ENCODE measurements around the gene HNRNPA2B1.

The HNRNPA2B1 gene

GRCh38 chr7:26200444-26201246 lies at the start of gene HNRNPA2B1:
TSS of gene HNRNPA2B1 (minus strand) at chr7:26200746. CDS start at chr7:26200577, 169 bp downstream.
- peak; percentile 96 for DNase-seq

- no peak for DNase-seq
These were observed 49.7 kb upstream of the HNRNPA2B1 start for GRCh38 chr7:26250239-26250638.

- DNase-seq = no peak
These were observed 44.6 kb upstream of the HNRNPA2B1 start for GRCh38 chr7:26245150-26245549.

GRCh38 chr7:26238032-26238431 lies 37.5 kb upstream of the HNRNPA2B1 start:
- no peak for DNase-seq

GRCh38 chr7:26237035-26237807 lies 36.7 kb upstream of the HNRNPA2B1 start:
- DNase-seq = no peak

- no peak for DNase-seq
These were observed 33.5 kb upstream of the HNRNPA2B1 start for GRCh38 chr7:26233902-26234511.

GRCh38 chr7:26227987-26228386 lies 27.4 kb upstream of the HNRNPA2B1 start:
- no peak for DNase-seq

- no peak for DNase-seq
These were observed 23.8 kb upstream of the HNRNPA2B1 start for GRCh38 chr7:26224359-26224758.

- DNase-seq = no peak
These were observed 15.5 kb upstream of the HNRNPA2B1 start for GRCh38 chr7:26216049-26216448.

- DNase-seq = no peak
These were observed 13.4 kb upstream of the HNRNPA2B1 start for GRCh38 chr7:26213807-26214515.

GRCh38 chr7:26212921-26213718 lies 12.6 kb upstream of the HNRNPA2B1 start:
- no peak for DNase-seq

GRCh38 chr7:26208040-26208439 lies 7.5 kb upstream of the HNRNPA2B1 start:
- DNase-seq = no peak

- DNase-seq = no peak
These were observed 2.5 kb upstream of the HNRNPA2B1 start for GRCh38 chr7:26203016-26203415.

GRCh38 chr7:26202019-26202990 lies 1.8 kb upstream of the HNRNPA2B1 start:
- no peak for DNase-seq

GRCh38 chr7:26201247-26202018 lies 887 bp upstream of the HNRNPA2B1 start, which contains the start of gene CBX3:
TSS of gene CBX3 (plus strand) at chr7:26201745. CDS start at chr7:26202999, 1,254 bp downstream.
- DNase-seq = peak; percentile 92

GRCh38 chr7:26200038-26200443 lies 505 bp downstream of the HNRNPA2B1 start:
- DNase-seq = peak; percentile 58

GRCh38 chr7:26199301-26200037 lies 1.1 kb downstream of the HNRNPA2B1 start:
- DNase-seq = peak; percentile 41

GRCh38 chr7:26198781-26199169 lies 1.8 kb downstream of the HNRNPA2B1 start:
- DNase-seq = no peak

GRCh38 chr7:26198133-26198780 lies 2.3 kb downstream of the HNRNPA2B1 start:
- no peak for DNase-seq

All from NCI-H2171 (cell line).